Upper lobe of left lung (tissue), 4 donors: ENCODE data around the gene GALNT10.

ENCODE experiments used
- POLR2A ChIP-seq, 4 donors: fragments of 450-650 bp; IDR thresholded peaks; one replicate each; pipeline ENCODE4 v1.5.1; 2016 to 2017; ENCODE audit warnings: antibody characterized with exemption in 4 of 4, mild to moderate bottlenecking in 2 of 4
- TF ChIP-seq, protein P1 (sequence below), 6 experiments: fragments of 450-650 bp in 4 of 6; fragments of 200-600 bp in 2 of 6; sonication (generic) in 2 of 6; IDR thresholded peaks; one replicate each; pipeline ENCODE4 v1.5.1; 2016 to 2019; ENCODE audit warnings: antibody characterized with exemption in 6 of 6

DNA sequence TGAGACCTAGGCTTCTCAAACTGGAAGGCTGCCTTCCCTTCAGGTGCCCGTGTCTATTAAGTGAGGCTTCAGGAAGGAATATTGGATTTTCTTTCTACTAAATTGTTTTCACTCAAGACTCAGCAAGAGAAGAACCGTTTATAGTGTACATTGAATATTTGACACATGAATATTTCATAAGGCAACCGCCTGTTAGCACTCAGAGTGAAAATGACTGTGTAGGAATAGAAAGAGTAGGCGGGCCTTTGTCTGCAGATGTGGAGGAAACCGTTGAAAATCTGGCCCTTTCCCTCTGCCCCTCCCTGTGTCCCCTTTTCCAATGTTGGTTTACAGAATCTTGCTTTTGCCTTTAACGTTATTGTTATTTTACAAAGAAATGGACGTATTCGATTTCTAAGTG lies 261.4 kb downstream of the GALNT10 start:
- no peak for TF ChIP-seq POLR2A (IDR thresholded peaks at IDR 0.05)
- TF ChIP-seq, protein P1, sequence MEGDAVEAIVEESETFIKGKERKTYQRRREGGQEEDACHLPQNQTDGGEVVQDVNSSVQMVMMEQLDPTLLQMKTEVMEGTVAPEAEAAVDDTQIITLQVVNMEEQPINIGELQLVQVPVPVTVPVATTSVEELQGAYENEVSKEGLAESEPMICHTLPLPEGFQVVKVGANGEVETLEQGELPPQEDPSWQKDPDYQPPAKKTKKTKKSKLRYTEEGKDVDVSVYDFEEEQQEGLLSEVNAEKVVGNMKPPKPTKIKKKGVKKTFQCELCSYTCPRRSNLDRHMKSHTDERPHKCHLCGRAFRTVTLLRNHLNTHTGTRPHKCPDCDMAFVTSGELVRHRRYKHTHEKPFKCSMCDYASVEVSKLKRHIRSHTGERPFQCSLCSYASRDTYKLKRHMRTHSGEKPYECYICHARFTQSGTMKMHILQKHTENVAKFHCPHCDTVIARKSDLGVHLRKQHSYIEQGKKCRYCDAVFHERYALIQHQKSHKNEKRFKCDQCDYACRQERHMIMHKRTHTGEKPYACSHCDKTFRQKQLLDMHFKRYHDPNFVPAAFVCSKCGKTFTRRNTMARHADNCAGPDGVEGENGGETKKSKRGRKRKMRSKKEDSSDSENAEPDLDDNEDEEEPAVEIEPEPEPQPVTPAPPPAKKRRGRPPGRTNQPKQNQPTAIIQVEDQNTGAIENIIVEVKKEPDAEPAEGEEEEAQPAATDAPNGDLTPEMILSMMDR (IDR thresholded peaks at IDR 0.05): no peak
